Heart left ventricle (tissue), 16 donors: ENCODE results near the gene TAGLN2. TPM values are rescaled to one million over a fixed set of nuclear protein-coding genes. Genes with fewer than 3 reads are reported as not detected.

ENCODE experiments used
- ATAC-seq, 4 donors: fragments of 200-7000 bp; cut with Tn5 transposase; one replicate each; pipeline ENCODE4 v1.9.1; 2020 to 2022; ENCODE audit warnings: moderate library complexity in 4 of 4, mild to moderate bottlenecking in 3 of 4, moderate number of reproducible peaks in 1 of 4
- DNase-seq, 5 donors: peaks; one replicate each; pipeline ENCODE4 v3.0.0-alpha.2; 2020
- H3K27ac ChIP-seq, 12 donors: fragments of 200-600 bp; sonication (generic) in 4 of 12; one replicate each; pipeline versions ENCODE4 v1.5.0 to v1.8.0; 2016 to 2022; ENCODE audit warnings: mild to moderate bottlenecking in 2 of 12
- H3K27me3 ChIP-seq, 9 donors: fragments of 200-600 bp; sonication (generic) in 2 of 9; one replicate each; pipeline versions ENCODE4 v1.5.1 to v1.8.0; 2016 to 2022; ENCODE audit warnings: mild to moderate bottlenecking in 3 of 9
- H3K36me3 ChIP-seq, 9 donors: fragments of 200-600 bp; sonication (generic) in 2 of 9; one replicate each; pipeline versions ENCODE4 v1.5.0 to v1.8.0; 2018 to 2022; ENCODE audit warnings: mild to moderate bottlenecking in 2 of 9
- H3K4me1 ChIP-seq, 12 donors: fragments of 200-600 bp; sonication (generic) in 4 of 12; one replicate each; pipeline versions ENCODE4 v1.5.0 to v1.8.0; 2016 to 2022; ENCODE audit warnings: mild to moderate bottlenecking in 3 of 12
- H3K4me3 ChIP-seq, 12 donors: fragments of 200-600 bp; sonication (generic) in 4 of 12; one replicate each; pipeline versions ENCODE4 v1.5.0 to v1.8.0; 2017 to 2022; ENCODE audit warnings: mild to moderate bottlenecking in 9 of 12, moderate library complexity in 4 of 12
- H3K9me3 ChIP-seq, 12 donors: fragments of 200-600 bp; sonication (generic) in 4 of 12; one replicate each; pipeline versions ENCODE4 v1.5.0 to v1.8.0; 2016 to 2022; ENCODE audit warnings: mild to moderate bottlenecking in 1 of 12
- POLR2A ChIP-seq, 2 donors: fragments of 450-650 bp; IDR thresholded peaks; one replicate each; pipeline ENCODE4 v1.6.1; 2017; ENCODE audit warnings: antibody characterized with exemption in 2 of 2, mild to moderate bottlenecking in 2 of 2, moderate library complexity in 2 of 2
- WGBS, 4 donors: extraction: QIAGEN DNeasy Blood & Tissue Kit in 2 of 4; methylation state at CpG; one replicate each; pipeline versions ENCODE4 v1.1.5 to v1.1.7; 2013 to 2018; 5-methylcytosine and 5-hydroxymethylcytosine counted together
- intact Hi-C, 10 donors: fragments of 100-400 bp; cut with DNase I; formaldehyde crosslinking; loops; one replicate each; pipeline versions ENCODE4 v1.11.1 to v1.14.2; 2022
- polyA plus RNA-seq, 2 donors: library from polyadenylated mRNA; stranded (reverse); fragments of 200-250 nt; gene quantifications; one replicate each; pipeline ENCODE4 v1.2.3, GENCODE V29; 2013
- total RNA-seq, 9 donors: library from RNA; depleted of rRNA in 2 of 9; stranded (reverse); fragments of >200 nt in 2 of 9; fragmentation: NEBNext Ultra II Directional in 3 of 9; extraction: Animal tissue kit (Norgen Biotek cat#: 25700) in 3 of 9; gene quantifications; one replicate each; pipeline versions ENCODE4 v1.1.0 to v1.2.4, GENCODE V29; 2016 to 2023
- TF ChIP-seq, protein P1 (sequence below), 12 donors: fragments of 200-600 bp; sonication (generic) in 4 of 12; IDR thresholded peaks; one replicate each; pipeline versions ENCODE4 v1.5.0 to v1.8.0; 2018 to 2022; ENCODE audit warnings: antibody characterized with exemption in 12 of 12, mild to moderate bottlenecking in 5 of 12
- donor health status: ischemic (EF 13 %, LVEDD 7.1; RV severe dilation, severe dysfunction).
- donor health status: healthy with polysubstance abuse.
- donor health status: DM: no; HTN: yes; CAD: no.
- donor health status: DM: no; HTN: no; CAD: no.
- donor health status: ischemic (EF 25% LVEDD 6.9; RV normal size, moderate dysfunction).
- donor health status: ischemic (EF 25% LVEDD 5.7; RV mildly dilated, moderate dysfunction).
- donor health status: healthy.
- donor health status: DM: yes; HTN: yes; CAD: no.
- donor health status: ischemic (EF 35%, LVEDD 5.7; RV mildly dilated, moderate dysfunction).
- donor health status: nonischemic (EF 11% LVEDD 7.7; RV severe dilation, severe dysfunction).
- donor health status: DM: yes; HTN: yes; CAD: no.
- donor health status: PGD.
- donor health status: ischemic (EF 29% LVEDD 5.4; RV normal size, mild dysfunction).
- donor health status: nonischemic (EF 23%, LVEDD 6.1; RV moderate dilation, normal function).

TAGLN2 gene
- total and polyA plus RNA-seq, 11 donors = 84.3 to 246 (median 131) TPM

DNA sequence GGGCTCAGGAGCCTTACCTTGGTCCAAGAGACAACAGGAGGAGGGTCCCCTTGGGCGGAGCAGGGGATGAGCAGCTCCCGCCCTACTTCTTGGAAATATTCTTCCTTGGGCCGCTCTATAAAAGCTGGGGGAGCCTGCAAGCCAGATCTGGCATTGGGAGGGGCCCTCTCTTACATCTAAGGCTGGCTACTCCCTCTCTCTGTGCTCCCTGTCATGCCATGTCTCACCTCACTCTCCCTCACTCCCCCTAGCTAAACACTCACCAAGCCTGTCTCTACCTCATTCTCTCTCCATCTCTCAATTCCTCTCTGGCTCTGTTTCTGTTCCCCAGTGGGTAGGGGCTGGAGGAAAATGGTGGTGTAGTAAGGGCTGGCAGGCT, 6.5 kb upstream of the TAGLN2 start:
- intact Hi-C loops = loop anchor here in 2 of 10 donors (5.0 to 10.0 kb wide), 2 partner anchors 39 to 97 kb away; no protein-coding TSS in a partner anchor
- peaks cover 0 to 11% (median 3%) of the 10 kb centered on the region in 12 donors for H3K4me1 ChIP-seq
- H3K4me3 ChIP-seq = no peak overlapping the region
- ATAC-seq (no peak), DNase-seq (no peak)
- H3K27me3 ChIP-seq = peaks cover 0 to 3% (median 0%) of the 10 kb centered on the region in 9 donors
- no peaks in the 10 kb centered on the region for H3K36me3 ChIP-seq
- 92 to 99% (median 95%) methylated on average over 3 of the region's 3 CpGs for WGBS, 4 donors
- H3K9me3 ChIP-seq = no peaks in the 10 kb centered on the region
- no peak for TF ChIP-seq POLR2A (IDR thresholded peaks at IDR 0.05)
- TF ChIP-seq, protein P1, sequence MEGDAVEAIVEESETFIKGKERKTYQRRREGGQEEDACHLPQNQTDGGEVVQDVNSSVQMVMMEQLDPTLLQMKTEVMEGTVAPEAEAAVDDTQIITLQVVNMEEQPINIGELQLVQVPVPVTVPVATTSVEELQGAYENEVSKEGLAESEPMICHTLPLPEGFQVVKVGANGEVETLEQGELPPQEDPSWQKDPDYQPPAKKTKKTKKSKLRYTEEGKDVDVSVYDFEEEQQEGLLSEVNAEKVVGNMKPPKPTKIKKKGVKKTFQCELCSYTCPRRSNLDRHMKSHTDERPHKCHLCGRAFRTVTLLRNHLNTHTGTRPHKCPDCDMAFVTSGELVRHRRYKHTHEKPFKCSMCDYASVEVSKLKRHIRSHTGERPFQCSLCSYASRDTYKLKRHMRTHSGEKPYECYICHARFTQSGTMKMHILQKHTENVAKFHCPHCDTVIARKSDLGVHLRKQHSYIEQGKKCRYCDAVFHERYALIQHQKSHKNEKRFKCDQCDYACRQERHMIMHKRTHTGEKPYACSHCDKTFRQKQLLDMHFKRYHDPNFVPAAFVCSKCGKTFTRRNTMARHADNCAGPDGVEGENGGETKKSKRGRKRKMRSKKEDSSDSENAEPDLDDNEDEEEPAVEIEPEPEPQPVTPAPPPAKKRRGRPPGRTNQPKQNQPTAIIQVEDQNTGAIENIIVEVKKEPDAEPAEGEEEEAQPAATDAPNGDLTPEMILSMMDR (IDR thresholded peaks at IDR 0.05) = no peak
- no peak overlapping the region for H3K27ac ChIP-seq

DNA sequence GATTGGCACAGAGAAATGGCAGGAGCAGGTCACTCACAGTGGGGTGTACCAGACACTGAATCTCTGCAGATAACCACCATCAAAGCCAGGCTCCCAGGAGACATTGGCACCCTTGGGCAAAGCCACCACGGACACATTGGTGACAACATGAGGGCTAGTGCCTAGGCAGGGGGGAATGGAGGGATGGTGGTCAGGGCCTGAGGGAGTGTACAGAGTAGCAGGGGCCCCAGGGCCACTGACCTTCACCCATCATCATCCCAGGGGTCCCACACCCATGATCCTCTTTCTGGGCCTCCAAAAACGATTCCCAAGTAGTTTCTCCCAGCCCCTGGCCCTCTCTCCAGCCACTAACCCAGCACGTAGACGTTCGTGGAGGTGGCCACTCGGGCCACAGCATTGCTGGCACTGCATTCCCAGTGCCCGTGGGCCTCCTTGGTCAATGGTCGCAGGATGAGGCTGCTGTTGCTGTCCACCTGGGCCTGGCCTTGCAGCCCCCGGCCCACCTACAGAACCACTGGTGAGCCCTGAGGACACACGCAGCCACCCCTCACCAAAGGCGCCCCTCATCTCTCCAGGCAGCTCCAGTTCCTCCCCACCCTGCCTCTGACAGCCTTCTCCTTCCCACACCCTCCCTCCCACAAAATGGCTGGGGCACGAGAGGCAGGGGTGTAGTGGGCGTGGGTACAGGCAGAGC, 5.9 kb upstream of the TAGLN2 start:
- no peaks in the 10 kb centered on the region for H3K36me3 ChIP-seq
- intact Hi-C loops = loop anchor here in 2 of 10 donors (5.0 to 10.0 kb wide), 2 partner anchors 39 to 96 kb away; no protein-coding TSS in a partner anchor
- 89 to 94% (median 93%) methylated on average over 4 to 13 of the region's 13 CpGs for WGBS, 4 donors
- H3K9me3 ChIP-seq = no peaks in the 10 kb centered on the region
- peaks cover 0 to 9% (median 5%) of the 10 kb centered on the region in 12 donors for H3K4me1 ChIP-seq
- no peak for TF ChIP-seq POLR2A (IDR thresholded peaks at IDR 0.05)
- TF ChIP-seq, protein P1 (IDR thresholded peaks at IDR 0.05) = no peak
- DNase-seq = no peak
- ATAC-seq = no peak
- no peak overlapping the region for H3K4me3 ChIP-seq
- H3K27me3 ChIP-seq = no peaks in the 10 kb centered on the region
- H3K27ac ChIP-seq = no peak overlapping the region

DNA sequence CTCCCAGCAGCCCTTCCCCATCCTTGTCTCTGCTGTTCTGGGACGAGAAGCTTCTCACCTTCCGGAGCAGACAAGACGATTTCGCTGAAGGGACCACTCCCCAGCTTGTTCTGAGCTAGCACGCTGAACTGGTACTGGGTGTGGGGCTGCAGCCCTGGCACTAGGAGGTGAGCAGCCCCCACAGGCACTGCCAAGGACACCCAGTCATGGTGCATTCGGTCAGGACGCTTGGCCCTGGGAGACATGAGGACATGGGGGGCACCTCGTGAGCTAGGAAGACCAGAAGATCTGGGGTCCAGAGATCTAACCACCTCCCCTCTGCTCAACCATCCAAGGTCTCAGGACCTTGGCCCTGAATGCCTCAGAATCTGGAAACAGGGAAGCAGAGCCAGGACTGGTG, 5.3 kb upstream of the TAGLN2 start:
- no peak for TF ChIP-seq POLR2A (IDR thresholded peaks at IDR 0.05)
- WGBS, 4 donors = 92 to 94% (median 93%) methylated on average over 6 to 8 of the region's 8 CpGs
- H3K9me3 ChIP-seq = no peaks in the 10 kb centered on the region
- H3K36me3 ChIP-seq = no peaks in the 10 kb centered on the region
- intact Hi-C loops = loop anchor here in 2 of 10 donors (5.0 to 10.0 kb wide), 2 partner anchors 38 to 96 kb away; no protein-coding TSS in a partner anchor
- no peak overlapping the region for H3K4me3 ChIP-seq
- peaks cover 0 to 12% (median 9%) of the 10 kb centered on the region in 12 donors for H3K4me1 ChIP-seq
- H3K27me3 ChIP-seq = no peaks in the 10 kb centered on the region
- DNase-seq (no peak), ATAC-seq (no peak)
- no peak overlapping the region for H3K27ac ChIP-seq

DNA sequence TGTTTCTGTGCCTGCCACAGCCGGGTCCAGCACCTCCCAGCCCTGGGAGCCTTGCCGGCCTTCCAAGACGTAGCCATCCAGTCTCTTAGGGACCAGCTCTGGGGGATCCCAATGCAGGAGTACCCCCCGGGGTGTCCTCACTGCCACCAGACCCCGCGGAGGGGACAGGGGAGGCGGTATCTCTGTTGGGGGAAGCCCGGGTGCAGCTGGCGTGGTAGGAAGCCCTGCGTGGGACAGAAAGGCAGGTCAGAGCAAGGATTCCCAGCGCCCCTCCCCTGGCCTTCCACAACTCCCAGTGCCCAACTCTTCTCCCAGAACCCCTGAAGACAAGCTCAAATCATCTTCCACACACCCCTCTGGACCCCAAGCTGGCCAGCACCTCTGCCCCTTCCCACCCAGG, 4.9 kb upstream of the TAGLN2 start:
- intact Hi-C loops = loop anchor here in 2 of 10 donors (5.0 to 10.0 kb wide), 2 partner anchors 38 to 95 kb away; no protein-coding TSS in a partner anchor
- H3K36me3 ChIP-seq = no peaks in the 10 kb centered on the region
- H3K4me1 ChIP-seq = peaks cover 0 to 14% (median 10%) of the 10 kb centered on the region in 12 donors
- ATAC-seq (no peak), DNase-seq (peak in 1 of 5 donors; percentile 17)
- H3K4me3 ChIP-seq = no peak overlapping the region
- 94 to 96% (median 94%) methylated on average over 9 to 11 of the region's 11 CpGs for WGBS, 4 donors
- H3K27me3 ChIP-seq = no peaks in the 10 kb centered on the region
- TF ChIP-seq, protein P1 (IDR thresholded peaks at IDR 0.05) = no peak
- no peak for TF ChIP-seq POLR2A (IDR thresholded peaks at IDR 0.05)
- H3K9me3 ChIP-seq = no peaks in the 10 kb centered on the region
- no peak overlapping the region for H3K27ac ChIP-seq
